ENCODE results near the gene PCNT.
A peak's percentile ranks its signal among the peaks of the same experiment; 100 is the strongest.
"Not testable (repeated sequence)": the region's sequence is repeated elsewhere in the genome, so short reads cannot be mapped to it uniquely, and the experiment has no call there.

The PCNT gene

DNA sequence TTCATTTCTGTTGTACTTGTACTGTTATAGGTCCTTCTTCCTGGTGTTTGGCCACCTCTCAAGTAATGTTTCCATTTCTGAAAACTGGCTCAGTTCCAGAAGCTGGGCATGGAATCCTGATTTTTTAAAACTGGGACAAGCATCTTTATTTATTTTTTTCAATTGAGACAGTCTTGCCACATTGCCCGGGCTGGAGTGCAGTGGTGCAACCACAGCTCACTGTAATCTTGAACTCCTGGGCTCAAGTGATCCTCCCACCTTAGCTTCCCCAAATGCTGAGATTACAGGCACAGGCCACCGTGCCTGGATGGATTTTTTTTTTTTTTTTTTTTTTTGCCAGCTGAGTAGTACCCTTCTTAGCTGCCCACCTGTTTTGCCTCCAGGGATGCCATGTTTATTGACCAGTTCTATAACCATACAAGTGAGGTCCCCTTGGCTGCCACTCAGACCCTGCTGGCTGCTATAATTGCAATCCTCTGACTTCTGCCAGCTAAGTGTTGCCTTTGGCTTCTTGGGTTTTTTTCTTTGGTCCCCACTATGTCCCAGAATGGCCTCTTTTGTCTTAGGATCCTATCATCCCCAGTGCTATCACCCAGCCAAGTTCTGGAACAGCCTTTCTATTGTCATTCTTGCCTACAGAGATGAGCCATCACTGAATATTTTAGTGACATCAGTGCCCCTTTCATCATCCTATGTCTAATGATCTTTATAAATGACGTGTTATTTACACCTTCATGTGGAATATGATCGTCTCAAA lies 130.9 kb downstream of the PCNT start:
- DNase-seq (ENCODE audit: low read depth, low spot score): no peak

DNA sequence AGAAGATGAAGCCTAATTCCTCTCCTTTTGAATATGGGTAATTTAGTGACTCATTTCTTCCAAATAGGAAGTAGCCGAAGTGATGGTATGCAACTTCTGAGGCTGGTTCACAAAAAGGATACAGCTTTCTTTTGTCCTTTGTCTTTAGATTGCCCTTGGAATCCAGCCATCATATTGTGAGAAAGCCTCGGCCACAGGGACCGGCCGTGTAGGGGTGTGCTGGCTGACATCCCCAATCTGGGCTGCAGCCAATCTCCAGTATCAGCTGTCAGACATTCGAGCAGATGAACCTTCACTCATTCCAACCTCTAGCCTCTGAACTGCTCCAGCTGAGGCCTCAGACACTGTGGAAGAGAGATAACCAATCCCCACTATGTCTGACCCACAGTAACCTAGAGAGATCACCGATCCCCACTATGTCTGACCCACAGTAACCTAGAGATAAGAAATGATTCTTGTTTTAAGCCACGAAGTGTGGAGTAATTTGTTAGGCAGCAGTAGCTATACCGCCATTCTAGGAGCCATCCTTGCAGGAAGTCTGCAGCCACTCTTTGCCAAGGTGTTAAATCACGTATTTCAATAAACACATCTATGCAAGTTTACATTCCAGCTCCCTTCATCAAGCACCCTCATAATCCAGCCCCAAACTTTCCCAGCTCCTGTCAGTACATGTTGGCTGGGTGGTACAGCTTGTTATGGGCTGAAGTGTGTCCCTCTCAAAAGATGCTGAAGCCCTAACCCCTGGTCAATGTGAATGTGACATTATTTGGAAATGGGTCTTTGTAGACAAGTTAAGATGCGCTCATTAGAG lies 131.8 kb downstream of the PCNT start:
- DNase-seq (ENCODE audit: low read depth, low spot score): no peak

DNA sequence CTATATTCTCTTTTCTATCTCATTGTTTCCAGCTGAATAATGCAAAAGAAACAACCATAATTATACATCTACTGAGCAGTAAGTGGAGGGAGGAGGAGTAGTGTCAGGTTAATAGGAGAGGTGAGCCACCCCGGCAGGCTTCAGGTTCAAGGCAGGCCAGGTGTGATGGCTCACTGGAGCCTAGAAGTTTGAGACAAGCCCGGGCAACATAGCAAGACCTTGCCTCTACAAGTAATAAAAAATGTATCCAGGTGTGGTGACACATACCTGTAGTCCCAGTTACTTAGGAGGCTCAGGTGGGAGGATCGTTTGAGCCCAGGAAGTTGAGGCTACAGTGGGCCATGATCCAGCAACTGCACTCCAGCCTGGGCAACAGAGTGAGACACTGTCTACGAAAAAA lies 132.8 kb downstream of the PCNT start:
- no peak for DNase-seq (ENCODE audit: low read depth, low spot score)

DNA sequence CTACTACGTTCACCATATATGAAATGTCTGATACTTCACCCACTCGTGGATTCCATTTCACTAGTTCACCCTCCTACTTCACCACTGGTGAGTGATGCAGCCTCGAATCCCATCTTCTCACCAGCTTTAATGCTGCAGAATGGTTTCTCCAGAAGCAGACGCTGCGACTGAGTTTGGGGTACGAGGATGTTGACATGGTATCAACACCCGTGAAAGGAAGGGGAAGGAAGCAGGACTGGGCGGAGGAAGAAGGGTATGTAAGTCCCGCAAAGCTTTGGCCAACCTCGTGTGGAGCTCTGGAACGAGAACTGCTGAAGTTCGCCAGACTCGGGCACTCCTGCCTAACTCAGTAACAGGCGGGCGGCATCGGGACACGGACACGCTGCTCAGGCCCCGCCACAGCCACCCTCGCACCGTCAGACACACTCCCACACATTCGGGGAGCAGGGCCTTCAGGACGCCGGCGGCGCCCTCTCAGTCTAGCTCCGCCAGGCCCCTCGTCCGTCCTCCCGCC lies 133.9 kb downstream of the PCNT start:
- DNase-seq (ENCODE audit: low read depth, low spot score): peak; percentile 12

DNA sequence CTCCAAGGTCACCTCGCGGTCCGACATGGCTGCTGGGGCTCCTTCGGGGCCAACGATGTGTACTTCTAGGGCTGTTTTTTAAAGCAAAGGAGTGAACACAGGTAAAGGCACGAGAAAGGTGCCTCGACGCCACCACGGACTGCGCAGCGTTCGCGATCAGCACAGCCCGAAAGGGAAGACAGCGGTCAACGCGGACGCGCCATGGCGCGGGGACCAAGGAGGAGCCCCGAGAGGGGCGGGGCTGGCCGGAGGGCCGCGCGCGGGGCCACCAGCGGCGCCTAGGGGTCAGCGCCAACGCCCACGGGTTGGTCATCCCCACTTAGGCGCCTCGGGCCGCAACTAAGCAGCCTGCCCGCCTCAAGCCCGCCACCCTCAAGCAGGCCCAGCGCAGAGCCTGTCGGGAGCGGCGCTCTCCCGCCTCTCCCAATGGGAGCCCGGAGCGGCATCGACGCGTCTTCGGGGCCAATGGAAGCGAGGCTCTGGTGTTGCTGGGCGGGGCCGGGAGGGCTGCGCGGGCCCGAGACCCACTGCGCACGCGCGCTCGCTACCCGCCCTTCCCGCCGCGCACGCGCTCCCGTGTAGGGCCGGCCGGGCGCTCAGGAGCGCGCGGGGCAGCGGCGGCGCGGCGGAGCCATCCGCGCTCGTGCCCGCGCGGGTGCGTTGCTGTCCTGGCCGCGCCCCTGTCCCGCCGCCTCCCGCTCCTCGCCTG lies 134.5 kb downstream of the PCNT start, which contains the start of gene DIP2A:
Gene DIP2A, plus strand, starts transcription at position 577 of the 709 bp plus-strand sequence. CDS start 241 bp downstream, outside the sequence.
- DNase-seq (ENCODE audit: low read depth, low spot score): peak; percentile 84

DNA sequence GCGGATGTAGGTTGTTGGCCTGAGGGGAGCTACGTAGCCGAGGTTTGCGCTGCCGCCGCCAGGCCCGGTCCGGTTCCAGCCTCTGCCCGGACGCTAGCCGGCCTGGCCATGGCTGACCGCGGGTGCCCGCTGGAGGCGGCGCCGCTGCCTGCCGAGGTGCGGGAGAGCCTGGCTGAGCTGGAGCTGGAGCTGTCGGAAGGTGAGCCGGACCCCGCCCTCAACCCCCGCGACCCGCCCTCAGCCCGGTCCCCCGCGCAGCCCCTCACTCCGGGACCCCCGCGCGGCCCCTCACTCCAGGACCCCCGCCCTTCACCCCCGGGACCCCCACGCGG lies 135.0 kb downstream of the PCNT start:
- no peak for DNase-seq (ENCODE audit: low read depth, low spot score)

DNA sequence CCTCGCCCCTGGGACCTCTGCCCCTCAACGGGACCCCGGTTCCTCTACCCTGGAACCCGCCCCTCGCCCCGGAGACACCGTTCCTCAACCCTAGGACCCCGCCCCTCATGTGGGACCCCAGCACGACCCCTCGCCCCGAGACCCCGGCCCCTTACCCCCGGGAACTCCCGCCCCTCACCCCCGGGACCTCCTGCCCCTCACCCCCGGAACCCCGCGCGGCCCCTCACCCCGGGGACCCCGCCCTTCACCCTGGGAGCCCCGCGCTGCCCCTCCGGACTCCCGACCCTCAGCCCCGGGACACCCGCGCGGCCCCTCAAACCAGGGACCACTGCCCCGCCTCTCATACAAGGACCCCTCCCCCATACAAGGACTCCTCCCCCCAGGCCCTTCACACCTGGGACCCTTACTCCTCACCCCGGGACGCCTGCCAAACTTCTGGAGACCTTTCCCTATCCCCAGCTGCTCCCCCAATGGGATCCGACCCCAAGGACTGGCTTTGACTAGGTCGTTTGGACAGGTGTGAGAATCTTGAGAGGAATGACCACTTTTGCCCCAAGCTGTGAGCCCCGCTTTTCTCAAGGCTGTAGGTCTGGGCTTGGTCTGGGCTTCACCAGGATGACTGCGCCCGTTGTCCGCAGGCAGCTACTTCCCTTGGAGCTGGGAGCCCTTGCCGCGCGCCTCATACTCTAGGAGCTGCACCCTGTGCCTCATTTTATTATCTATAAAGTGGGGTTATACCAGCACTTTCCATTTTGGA lies 135.6 kb downstream of the PCNT start:
- no peak for DNase-seq (ENCODE audit: low read depth, low spot score)

DNA sequence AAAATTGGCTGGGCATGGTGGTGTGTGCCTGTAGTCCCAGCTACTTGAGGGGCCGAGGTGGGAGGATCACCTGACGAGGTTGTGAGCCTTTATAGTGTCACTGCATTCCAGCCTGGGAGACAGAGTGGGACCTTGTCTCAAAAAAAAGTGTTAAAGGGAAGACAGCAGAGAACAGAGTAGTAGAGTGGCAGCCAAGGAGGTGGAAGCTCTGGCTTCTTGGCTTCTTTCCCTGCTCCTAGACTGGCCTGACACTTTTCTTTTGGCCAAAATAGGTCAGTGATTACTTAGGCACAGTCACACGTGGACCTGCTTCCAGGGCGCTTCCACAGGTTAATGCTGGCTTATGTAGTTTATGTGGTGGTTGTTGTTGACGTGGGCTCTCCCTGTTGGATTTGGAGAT lies 138.0 kb downstream of the PCNT start:
- no peak for DNase-seq (ENCODE audit: low read depth, low spot score)

DNA sequence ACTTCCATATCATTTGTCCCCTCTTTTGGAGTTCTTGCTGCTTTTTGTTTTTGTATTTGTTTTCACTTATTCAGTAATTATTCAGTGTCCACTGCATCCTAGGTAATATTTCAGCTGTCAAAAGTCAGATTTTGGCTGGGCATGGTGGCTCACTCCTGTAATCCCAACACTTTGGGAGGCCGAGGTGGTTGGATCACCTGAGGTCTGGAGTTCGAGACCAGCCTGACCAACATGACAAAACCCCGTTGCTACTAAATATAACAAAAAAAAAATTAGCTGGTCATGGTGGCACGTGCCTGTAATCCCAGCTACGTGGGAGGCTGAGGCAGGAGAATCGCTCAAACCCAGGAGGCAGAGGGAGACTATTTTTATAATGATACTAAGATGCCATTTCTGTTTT lies 141.2 kb downstream of the PCNT start:
- DNase-seq (ENCODE audit: low read depth, low spot score): not testable (repeated sequence)

DNA sequence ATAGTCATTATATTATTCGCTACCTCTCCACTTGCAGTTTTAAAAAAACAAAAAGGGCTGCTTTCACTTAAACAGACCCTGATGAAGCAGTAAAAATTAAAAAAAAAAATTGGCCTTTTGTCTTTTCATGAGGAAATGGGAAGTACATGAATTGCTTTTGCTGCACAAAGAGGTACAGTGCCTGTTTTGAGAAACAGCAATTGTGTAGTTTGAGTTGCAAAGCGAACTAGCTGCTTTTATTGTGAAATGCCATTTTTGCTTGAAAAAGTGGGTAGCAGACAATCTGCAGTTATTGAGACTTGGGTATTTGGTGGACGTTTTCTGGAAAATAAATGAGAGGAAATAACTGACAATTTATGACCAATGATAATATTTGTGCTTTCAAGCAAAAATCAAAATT lies 141.7 kb downstream of the PCNT start:
- no peak for DNase-seq (ENCODE audit: low read depth, low spot score)

DNA sequence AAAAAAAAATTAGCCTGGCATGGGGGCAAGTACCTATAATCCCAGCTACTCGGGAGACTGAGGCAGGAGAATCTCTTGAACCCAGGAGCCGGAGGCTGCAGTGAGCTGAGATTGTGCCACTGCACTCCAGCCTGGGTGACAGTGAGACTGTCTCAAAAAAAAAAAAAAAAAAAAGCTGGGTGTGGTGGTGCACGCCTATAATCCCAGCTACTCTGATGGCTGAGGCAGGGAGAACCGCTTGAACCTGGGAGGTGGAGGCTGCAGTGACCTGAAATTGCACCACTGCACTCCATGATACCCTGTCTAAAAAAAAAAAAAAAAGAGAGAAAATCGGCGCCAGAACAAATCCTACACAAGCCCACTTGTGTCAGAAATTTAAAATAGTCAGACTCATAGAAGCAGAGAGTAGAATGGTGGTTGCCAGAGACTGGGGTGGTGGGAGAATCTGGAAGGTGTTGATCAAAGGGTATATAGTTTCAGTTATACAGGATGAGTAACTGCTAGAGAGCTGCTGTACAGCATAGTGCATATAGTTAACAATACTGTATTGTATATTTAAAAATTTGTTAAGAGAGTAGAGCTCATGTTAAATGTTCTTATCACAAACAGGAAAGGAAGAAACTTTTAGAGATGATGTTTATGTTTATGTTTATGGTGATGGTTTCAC lies 144.3 kb downstream of the PCNT start:
- no peak for DNase-seq (ENCODE audit: low read depth, low spot score)

DNA sequence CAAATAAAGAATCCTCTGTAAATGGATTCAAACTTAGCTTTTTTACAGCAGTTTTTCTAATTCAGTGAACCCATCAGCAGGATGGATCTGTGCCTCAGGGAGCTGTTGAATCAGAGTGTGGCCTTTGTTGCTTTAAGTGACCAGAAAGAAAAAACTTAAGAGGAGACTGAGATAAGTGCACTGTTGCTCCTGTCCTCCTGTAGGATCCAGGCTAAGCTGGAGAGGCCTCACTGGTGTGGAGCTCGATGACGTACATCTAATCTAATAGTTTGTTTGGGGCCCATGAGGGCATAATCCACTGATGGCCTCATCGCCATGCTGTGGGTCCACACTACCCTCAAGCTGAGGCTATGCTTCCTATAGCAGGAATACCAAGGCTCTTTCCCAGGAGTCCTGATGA lies 145.3 kb downstream of the PCNT start:
- no peak for DNase-seq (ENCODE audit: low read depth, low spot score)

DNA sequence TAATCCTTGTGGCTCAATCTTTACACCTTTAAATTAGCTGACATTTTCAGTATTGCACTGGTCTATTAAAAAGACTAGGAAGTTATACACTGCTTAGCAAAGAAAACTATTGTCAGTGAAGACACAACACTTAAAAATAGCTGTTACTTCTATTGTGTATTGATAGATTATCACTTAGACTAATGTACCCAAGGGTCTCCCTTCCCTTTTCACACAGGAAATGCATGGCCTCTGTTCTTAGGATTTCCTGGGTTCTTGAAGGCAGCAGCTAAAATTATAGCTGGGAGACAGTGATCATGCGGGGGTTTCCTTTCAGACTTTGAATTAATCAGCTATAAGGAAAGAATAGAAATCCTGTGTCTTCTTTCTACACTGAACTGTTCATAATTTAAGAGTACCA lies 147.6 kb downstream of the PCNT start:
- DNase-seq (ENCODE audit: low read depth, low spot score): no peak

DNA sequence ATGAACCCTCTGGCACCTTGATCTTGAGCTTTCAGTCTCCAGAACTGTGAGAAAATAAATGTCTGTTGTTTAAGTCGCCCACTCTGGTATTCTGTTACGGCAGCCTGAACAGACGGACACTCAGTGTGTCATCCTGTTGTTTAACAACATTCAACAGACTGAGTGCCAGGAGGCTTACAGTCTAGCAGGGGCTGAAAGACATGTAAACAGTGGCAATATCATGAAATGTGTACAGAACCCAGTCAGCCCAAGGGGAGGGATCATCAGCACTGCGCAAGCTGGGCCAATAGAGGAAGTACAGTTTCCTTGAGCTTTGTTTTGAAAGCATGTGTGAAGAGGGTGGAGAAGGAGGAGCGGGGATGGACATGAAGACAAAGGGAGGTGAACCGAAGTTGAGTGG lies 148.3 kb downstream of the PCNT start:
- no peak for DNase-seq (ENCODE audit: low read depth, low spot score)

DNA sequence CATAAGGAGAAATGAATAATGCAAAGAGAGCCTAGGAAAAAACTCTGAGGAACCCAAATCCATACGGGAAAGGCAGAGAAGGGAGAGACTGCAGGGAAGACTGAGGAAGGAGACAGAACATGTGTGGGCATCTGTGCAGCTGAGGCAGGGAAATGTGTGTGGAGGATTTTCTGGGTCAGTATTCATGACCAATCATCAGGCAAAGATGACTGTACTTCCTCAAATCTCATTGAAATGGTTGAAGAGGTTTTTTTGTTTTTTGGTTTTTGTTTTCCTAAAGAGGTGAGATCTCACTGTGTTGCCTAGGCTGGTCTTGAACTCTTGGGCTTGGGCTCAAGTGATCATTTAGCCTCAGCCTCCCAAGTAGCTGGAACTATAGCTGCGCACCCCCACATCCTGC lies 150.4 kb downstream of the PCNT start:
- no peak for DNase-seq (ENCODE audit: low read depth, low spot score)

DNA sequence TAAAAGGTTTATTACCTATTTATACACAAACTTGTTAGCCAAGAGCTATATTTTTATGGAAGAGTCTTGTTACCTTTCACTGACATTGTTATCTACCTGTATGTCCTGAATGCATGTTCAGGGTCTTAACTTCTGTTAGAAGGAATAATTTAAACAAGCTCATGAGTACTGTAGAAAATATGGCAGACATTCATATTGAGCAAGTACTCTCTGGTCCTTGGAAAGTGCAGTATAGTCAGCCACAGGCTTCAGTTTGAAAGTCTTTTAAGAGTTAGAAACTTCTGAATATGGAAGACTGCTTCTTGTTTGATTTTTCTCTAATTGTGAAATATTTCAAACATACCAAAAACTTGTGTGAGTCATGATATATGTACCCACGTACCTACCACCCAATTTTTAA lies 151.3 kb downstream of the PCNT start:
- no peak for DNase-seq (ENCODE audit: low read depth, low spot score)

DNA sequence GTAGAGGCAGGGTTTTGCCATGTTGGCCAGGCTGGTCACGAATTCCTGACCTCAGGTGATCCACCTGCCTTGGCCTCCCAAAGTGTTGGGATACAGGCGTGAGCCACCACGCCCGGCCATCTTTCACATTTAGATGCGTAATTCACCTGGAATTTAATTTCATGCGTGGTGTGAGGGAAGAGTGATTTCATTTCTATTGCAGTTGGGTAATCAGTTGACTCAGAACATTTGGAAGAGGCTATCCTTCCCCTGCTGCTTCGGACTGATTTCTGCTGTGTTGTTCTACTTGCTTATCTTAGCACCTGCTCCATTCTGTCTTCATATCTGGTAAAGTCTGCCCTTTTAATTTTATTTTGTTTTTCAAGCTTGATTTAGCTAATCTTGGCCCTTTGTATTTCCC lies 153.8 kb downstream of the PCNT start:
- no peak for DNase-seq (ENCODE audit: low read depth, low spot score)

DNA sequence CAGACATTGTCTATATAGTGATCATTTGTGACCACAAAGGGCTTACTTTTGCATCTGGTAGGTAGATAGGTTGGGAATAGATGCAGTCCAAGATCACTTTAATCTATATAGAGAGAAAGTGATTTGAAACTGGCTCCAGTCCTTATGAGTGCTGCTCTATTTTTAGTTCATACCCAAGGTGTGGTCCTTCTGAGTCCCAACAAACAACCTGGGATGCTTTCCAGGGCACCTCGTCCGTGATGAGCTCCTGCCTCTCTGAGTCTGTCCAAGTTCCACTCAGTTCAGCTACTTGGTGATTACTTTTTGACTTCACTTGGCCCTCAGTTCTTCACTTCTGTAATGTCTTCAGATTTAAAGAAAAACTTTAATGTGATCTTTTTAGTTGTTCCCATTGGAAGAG lies 155.0 kb downstream of the PCNT start:
- DNase-seq (ENCODE audit: low read depth, low spot score): no peak

DNA sequence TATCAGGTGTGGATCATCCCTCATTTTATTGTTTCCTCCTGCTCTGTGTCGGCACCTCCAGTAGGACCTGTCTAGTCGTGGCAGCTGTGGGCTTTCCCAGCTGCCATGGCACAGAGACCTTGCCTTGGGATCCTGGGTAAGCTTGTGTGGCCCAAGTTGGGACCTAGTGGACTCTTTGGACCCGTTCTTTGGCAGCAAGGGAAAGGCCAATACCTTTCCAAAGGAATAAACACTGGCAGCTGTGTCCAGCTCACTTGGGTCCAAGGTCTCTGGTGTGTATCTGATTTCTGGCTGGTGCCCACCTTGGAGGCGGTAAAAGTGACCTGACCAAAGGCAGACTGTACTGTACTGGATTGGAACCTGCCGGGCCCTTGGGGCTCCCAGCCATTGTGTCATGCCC lies 156.5 kb downstream of the PCNT start:
- no peak for DNase-seq (ENCODE audit: low read depth, low spot score)

DNA sequence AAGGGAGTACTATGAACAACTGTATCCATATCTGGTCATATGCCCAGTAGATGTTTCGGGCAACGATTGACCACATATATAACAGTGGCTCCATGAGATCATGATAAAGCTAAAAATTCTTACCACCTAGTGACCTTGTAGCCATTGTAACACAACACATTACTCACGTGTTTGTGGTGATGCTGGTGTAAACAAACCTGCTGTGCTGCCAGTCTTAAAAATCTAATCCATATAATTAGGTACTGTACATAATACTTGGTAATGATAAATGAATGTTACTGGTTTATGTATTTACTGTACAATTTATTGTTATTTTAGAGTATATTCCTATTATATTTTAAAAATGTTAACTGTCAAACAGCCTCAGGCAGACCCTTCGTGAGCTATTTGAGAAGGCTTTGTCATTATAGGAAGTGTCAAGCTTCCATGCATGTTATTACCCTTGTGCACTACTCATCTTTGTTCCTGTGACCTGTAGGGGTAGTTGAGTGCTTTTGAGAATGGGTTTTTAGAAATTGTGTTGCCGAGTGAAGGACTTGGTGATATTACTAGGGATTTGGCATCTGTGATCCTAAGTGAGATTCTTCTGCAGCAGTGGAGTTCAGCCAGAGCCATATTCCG lies 158.4 kb downstream of the PCNT start:
- no peak for DNase-seq (ENCODE audit: low read depth, low spot score)

DNA sequence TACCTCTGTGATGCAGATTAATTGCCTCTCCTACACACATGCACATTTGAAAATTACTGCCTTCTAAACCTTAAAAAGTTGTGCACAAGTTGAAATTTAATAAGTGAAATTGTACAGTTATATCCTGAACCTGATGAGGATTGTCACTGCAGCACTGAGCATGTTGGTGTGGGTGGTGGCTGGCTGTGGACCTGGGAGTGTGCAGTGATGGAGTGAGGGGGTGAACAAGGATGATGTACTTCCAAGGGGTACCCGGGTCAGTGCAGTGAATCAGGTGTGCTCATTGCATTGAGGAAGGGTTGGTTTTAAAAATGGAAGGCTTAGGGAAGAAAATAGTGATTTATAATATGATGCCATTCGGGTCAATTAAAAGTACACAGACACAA lies 158.9 kb downstream of the PCNT start:
- no peak for DNase-seq (ENCODE audit: low read depth, low spot score)
